HG02852 (cell line): ENCODE data around the gene OAS2.
"Not testable (repeated sequence)": the region's sequence is repeated elsewhere in the genome, so short reads cannot be mapped to it uniquely, and the experiment has no call there.

Source experiments
- ATAC-seq: cut with Tn5 transposase; IDR thresholded peaks from one replicate; pipeline ENCODE4 v1.9.1; 2021; ENCODE audit warnings: mild to moderate bottlenecking, moderate library complexity; ENCODE audit not compliant: unreplicated experiment

The OAS2 gene

DNA sequence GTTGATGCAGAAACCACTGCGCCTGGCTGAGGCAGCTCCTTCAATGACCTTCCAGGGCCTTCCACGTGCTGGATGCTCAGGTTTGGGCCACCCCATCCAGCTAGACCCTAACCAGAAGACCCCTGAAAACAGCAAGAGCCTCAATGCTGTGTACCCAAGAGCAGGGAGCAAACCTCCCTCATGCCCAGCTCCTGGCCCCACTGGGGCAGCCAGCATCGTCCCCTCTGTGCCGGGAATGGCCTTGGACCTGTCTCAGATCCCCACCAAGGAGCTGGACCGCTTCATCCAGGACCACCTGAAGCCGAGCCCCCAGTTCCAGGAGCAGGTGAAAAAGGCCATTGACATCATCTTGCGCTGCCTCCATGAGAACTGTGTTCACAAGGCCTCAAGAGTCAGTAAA, 29.5 kb upstream of the OAS2 start:
- ATAC-seq, result no peak

DNA sequence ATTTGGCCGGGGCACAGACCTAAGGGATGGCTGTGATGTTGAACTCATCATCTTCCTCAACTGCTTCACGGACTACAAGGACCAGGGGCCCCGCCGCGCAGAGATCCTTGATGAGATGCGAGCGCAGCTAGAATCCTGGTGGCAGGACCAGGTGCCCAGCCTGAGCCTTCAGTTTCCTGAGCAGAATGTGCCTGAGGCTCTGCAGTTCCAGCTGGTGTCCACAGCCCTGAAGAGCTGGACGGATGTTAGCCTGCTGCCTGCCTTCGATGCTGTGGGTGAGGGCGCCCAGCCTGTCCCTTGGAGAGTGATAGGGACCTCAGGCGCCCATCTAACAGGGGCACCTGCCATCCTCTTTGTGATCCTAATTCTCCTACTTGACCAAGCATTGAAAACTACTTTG, 27.6 kb upstream of the OAS2 start:
- no peak for ATAC-seq

DNA sequence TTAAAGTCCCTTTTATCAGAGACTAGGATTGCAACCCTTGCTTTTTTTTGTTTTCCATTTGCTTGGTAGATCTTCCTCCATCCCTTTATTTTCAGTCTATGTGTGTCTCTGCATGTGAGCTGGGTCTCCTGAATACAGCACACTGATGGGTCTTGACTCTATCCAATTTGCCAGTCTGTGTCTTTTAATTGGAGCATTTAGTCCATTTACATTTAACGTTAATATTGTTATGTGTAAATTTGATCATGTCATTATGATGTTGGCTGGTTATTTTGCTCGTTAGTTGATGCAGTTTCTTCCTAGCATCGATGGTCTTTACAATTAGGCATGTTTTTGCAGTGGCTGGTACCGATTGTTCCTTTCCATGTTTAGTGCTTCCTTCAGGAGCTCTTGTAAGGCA, 21.2 kb upstream of the OAS2 start:
- not testable (repeated sequence) for ATAC-seq

DNA sequence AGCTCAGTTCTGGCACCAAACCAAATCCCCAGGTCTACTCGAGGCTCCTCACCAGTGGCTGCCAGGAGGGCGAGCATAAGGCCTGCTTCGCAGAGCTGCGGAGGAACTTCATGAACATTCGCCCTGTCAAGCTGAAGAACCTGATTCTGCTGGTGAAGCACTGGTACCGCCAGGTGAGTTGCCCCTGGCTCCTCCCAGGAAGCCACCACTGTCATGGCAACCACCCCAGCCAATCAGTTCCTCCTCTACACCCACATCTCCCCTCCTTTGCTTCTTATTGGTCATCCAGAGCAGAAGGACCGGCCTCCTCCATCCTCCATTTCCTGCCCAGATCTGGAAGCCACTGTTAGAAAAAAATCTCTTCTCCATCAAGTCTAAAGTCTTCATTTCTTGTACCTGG, 17.2 kb upstream of the OAS2 start:
- ATAC-seq, result no peak

DNA sequence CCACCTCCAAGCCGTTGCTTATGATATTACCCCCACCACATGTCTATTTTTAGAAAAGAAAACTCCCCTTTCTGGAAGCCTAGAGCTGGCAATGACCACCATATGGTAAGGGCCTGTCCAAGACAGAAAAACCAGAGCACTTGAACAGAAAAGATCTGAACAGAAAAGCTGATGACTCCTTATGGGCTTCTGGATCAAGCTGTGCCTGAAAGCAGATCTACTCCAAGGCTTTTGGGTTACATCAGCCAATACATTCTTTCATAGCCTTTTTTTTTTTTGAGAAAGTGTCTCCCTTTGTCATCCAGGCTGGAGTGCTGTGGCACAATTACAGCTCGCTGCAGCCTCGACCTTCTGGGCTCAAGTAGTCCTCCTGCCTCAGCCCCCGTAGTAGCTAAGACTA, 16.8 kb upstream of the OAS2 start:
- no peak for ATAC-seq

DNA sequence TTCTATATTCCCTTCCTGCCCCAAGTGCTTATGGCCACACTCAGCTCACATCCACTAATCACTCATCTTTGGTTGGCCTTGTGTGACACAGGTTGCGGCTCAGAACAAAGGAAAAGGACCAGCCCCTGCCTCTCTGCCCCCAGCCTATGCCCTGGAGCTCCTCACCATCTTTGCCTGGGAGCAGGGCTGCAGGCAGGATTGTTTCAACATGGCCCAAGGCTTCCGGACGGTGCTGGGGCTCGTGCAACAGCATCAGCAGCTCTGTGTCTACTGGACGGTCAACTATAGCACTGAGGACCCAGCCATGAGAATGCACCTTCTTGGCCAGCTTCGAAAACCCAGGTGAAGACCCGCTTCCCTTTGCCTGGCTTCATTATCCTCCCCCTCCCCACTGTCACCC, 15.8 kb upstream of the OAS2 start:
- ATAC-seq, result no peak

DNA sequence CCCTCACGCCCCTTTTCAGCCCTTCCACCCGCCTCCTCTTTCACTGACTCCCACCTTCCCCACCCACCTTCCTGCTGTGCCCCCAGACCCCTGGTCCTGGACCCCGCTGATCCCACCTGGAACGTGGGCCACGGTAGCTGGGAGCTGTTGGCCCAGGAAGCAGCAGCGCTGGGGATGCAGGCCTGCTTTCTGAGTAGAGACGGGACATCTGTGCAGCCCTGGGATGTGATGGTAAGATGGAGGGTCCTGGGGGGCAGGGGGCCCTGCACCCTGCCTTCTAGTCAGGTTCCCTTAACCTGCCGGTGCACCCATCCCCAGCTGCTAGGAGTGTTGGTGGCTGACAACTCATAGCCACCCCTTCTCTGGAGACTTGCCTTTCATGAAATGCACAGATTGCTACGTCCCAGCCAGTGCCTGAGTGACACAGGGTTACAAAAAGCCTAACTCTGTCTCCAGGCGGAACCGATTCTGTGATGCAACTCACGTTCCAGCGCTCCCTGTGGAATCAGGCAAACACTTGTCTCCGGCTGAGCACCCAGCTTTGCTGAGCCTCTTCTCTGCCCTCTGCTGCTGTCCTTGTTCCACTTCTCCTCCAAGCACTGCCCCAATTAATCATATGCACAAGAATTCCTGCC, 15.0 kb upstream of the OAS2 start:
- no peak for ATAC-seq

DNA sequence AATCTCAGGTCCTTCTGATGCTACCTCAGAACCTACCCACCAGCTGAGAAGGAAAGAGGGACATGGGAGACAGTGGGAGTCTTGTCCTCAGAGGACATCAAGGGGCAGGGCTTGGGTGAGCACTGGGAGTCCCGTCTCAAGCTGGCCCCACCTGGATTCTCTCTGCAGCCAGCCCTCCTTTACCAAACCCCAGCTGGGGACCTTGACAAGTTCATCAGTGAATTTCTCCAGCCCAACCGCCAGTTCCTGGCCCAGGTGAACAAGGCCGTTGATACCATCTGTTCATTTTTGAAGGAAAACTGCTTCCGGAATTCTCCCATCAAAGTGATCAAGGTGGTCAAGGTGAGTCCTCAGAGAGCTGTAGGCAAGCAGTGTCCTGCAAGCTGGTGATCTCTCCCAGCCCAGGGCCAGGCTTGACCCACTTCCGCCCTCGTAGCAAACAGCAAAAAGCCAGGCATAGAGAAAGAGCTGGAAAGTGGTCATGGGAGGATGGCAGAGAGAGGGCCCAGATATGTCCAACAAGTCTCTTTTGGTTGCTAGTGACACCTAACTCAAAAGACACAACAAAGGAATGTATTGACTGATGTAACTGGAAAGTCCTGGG, 14.2 kb upstream of the OAS2 start:
- no peak for ATAC-seq

DNA sequence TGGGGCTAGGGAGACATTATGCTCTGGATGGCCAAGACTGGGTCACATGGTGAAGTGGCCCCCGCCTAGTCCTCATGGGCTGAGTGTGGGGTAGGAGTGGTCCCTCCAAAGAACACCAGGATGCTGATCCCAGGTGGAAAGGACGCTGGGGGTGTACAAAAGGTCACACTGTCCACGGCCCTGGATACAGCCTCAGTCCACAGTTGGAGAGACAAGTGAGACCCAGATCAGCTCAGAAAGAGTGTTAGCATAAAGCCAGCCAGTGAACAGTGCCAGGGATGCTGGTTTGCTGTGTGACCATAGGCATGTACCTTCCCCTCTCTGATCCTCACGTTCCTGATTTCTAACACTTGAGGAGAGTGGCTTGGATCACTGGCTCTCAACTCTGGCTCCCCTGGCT, 13.4 kb upstream of the OAS2 start:
- ATAC-seq, result no peak

DNA sequence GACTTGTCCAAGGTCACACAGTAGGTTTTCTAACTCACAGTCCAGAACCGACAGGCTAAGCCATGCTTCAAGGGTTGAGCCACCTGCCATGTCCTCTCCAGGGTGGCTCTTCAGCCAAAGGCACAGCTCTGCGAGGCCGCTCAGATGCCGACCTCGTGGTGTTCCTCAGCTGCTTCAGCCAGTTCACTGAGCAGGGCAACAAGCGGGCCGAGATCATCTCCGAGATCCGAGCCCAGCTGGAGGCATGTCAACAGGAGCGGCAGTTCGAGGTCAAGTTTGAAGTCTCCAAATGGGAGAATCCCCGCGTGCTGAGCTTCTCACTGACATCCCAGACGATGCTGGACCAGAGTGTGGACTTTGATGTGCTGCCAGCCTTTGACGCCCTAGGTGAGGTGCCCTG, 12.7 kb upstream of the OAS2 start:
- ATAC-seq, result no peak

DNA sequence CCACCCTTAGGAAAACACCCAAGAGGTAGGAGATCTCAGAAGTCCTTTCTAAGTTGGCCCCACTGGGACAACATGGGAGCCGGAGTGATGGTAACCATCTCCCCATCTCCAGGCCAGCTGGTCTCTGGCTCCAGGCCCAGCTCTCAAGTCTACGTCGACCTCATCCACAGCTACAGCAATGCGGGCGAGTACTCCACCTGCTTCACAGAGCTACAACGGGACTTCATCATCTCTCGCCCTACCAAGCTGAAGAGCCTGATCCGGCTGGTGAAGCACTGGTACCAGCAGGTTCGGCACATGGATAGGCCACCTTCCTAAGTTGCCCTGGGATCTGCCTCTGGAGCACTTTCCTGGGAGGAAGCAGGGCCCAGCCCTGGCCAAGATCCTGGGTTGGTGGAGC, 11.0 kb upstream of the OAS2 start:
- ATAC-seq, result no peak

DNA sequence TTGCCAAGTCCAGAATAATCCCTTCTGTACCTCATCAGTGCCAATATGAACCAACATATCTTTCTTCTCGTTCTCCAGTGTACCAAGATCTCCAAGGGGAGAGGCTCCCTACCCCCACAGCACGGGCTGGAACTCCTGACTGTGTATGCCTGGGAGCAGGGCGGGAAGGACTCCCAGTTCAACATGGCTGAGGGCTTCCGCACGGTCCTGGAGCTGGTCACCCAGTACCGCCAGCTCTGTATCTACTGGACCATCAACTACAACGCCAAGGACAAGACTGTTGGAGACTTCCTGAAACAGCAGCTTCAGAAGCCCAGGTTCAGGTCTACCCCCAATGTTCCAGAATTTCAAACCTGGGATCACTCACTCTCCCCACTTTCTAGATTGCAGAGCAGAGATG, 10.5 kb upstream of the OAS2 start:
- ATAC-seq, result no peak

DNA sequence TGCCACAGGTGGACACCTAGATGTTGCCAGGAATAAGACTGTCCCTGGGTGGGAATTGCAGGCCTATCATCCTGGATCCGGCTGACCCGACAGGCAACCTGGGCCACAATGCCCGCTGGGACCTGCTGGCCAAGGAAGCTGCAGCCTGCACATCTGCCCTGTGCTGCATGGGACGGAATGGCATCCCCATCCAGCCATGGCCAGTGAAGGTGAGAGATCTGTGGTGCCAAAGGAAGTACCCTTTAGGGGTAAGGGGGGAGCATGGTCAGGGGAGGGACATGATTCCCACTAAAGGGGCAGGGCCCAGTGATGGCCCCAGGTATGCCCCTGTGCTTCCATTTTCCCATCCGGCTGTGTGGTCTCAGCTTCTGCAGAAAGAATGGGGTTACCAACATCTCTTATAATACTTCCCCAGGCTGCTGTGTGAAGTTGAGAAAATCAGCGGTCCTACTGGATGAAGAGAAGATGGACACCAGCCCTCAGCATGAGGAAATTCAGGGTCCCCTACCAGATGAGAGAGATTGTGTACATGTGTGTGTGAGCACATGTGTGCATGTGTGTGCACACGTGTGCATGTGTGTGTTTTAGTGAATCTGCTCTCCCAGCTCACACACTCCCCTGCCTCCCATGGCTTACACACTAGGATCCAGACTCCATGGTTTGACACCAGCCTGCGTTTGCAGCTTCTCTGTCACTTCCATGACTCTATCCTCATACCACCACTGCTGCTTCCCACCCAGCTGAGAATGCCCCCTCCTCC, 8.6 kb upstream of the OAS2 start:
- no peak for ATAC-seq

DNA sequence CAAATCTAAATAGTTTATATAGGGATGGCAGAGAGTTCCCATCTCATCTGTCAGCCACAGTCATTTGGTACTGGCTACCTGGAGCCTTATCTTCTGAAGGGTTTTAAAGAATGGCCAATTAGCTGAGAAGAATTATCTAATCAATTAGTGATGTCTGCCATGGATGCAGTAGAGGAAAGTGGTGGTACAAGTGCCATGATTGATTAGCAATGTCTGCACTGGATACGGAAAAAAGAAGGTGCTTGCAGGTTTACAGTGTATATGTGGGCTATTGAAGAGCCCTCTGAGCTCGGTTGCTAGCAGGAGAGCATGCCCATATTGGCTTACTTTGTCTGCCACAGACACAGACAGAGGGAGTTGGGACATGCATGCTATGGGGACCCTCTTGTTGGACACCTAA, 7.9 kb upstream of the OAS2 start:
- no peak for ATAC-seq

DNA sequence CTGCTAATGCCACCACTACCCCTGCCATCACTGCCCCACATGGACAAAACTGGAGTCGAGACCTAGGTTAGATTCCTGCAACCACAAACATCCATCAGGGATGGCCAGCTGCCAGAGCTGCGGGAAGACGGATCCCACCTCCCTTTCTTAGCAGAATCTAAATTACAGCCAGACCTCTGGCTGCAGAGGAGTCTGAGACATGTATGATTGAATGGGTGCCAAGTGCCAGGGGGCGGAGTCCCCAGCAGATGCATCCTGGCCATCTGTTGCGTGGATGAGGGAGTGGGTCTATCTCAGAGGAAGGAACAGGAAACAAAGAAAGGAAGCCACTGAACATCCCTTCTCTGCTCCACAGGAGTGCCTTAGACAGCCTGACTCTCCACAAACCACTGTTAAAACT, 7.1 kb upstream of the OAS2 start:
- ATAC-seq, result no peak

DNA sequence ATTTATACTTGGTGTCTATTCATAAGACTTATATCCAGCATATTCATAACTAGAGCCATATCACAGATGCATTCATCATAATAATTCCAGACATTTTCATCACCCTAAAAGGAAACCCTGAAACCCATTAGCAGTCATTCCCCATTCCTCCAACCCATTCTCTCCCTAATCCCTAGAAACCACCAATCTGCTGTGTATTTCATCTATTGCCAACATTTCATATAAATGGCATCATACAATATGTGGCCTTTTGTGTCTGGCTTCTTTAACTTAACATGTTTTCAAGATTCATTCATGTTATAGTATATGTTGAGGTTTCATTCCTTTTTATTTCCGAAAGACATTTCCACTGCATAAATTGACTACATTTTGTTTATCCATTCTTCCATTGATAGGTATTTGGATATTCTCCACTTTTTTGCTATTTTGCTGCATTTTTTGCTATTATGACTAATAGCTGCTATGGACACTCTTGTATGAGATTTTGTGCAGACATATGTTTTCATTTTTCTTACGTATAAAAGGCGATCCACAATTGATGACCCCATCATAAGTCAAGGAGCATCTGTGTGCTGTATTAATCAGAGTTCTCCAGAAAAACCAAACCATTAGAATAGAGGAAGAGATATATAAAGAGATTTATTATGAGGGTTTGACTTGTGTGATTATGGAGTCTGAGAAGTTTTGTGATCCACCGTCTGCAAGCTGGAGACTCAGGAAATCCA, 5.1 kb upstream of the OAS2 start:
- no peak for ATAC-seq

DNA sequence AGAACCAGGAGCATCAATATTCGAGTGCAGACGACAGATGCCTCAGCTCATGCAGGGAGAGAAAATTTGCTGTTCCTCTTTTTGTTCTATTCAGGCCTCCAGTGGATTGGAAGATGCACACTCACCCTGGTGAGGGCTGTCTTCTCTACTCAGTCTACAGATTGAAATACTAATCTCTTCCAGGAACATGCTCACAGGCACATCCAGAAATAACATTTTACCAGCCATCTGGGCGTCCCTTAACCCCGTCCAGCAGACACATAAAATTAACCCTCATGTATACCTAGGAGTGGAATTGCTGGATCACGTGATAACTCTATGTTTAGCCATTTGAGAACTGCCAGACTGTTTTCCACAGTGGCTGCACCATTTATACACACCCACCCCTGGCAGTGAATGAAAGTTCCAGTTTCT, 4.5 kb upstream of the OAS2 start:
- ATAC-seq, result no peak

DNA sequence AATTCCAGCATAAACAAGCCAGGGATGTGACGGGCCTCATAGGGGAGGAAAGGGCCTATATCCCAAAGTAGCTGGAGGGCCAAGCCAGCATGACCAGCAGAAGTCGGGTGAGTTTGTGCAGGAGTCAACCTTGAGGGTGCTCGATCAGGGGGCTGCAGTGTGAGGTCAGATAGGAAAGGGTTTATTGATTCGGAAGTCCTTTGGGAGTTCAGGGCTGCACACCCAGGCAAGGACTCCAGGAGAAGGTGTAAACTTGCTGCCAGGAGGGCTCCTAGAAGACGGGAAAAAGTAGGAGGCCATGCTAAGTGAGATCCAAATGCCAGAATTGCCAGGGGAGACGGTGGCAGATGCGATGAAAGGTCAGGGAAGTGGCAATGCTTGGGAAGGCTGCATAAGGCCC, 3.4 kb upstream of the OAS2 start:
- ATAC-seq, result no peak

DNA sequence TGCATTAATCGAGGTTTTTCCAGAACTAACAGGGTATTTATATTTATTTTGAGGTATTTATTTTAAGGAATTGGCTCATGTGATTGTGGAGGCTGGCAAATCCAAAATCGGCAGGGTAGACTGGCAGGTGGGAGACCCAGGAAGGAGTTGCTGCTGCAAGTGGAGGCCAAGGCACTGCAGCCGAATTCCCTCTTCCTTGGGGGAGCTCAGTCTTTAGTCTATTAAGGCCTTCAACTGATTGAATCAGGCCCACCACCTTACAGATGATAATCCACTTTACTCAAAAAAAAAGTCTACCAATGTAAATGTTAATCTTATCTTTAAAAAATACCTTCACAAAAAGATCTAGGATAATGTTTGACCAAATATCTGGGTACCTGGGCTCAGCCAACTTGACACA, 1.2 kb upstream of the OAS2 start:
- no peak for ATAC-seq

DNA sequence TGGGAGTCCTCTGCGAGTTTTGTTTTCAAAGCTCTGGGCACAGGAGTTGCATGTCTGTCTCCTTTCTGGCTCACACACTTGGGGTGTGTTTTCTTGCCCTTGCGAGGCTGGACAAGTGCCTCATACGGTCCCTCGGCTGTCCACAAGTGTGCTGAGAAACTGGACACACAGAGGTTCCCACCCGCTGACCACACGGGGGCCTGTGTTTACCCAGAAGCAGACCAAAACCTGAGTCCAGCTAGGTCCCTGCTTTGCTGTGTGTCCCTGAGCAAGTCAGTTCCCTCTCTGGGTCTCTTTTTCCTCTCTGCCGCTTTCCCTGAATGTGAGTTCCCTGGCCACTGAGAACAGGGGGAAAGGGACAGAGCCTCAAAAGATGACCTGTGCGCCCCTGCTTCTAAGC, 678 bp upstream of the OAS2 start:
- ATAC-seq, result no peak

DNA sequence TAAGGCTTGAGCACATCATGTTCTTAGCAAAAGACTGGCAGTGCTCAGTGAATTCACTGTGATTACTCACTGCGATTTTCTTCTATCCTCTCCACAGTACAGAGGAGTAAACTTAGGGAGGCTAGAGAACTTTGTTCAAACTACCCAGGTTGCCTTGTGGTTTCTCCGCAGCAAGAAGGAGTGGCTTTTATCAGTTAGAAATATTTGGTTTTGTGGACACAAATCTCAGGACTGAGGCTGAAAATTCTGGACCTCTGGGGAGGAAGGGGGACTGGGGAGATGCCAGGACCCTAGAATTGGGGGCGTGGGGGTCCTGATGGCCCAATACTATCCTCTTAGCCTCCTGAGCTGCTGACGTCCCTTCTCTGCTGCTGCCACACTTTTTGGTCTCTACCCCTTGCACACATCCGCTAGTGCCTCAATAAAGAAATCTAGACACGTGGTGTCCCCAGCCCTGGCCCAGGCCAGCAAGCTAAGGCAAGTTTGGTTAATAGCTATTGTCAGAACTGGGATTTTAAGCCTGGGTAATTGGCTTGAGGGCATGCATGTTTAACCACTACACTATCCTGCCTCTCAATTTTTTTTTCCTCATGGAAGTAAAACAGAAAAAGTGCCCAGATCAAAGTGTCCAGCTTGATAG, 842 bp downstream of the OAS2 start:
- ATAC-seq, result peak; percentile 2
